Measurements from ENCODE around the gene HNRNPDL.
"Not testable (repeated sequence)": the region's sequence is repeated elsewhere in the genome, so short reads cannot be mapped to it uniquely, and the experiment has no call there.

The HNRNPDL gene

DNA sequence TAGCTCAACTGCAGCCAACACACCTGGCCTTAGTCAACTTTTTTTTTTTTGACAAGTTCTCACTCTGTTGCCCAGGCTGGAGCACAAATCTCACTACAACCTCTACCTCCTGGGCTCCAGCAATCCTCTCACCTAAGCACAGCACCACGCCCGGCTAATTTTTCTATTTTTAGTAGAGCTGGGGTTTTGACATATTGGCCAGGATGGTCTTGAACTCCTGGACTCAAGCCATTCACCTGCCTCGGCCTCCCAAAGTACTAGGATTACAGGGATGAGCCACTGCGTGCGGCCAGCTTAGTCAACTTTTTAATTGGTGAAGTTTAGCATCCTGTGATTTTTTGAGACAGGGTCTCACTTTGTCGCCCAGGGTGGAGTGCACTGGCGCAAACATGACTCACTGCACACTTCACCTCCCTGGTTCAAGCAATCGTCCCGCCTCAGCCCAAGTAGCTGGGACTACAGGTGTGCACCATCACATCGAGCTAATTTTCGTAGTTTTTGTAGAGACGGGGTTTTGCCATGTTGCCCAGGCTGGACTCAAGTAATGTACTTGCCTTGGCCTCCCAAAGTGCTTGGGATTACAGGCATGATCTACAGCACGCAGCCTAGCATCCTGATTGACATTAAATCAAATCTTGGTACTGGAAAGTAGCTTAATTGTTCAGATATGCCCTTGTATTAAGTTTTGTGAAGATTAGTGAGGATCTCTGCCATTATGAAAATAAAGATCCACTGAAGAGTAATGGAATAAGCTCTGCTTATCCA, 8.3 kb downstream of the HNRNPDL start:
- Histone ChIP-seq H3K27me3 (ENCODE audit: control insufficient read depth in 1 of 2, insufficient read depth in 2 of 2, low read length in 2 of 2) (no peaks in the 10 kb centered on the region), H3K27ac (ENCODE audit: low read length) (no peak overlapping the region), H3K36me3 (ENCODE audit: control insufficient read depth in 2 of 2, insufficient read depth in 2 of 2, low read length in 2 of 2) (peaks cover 10 to 29% of the 10 kb centered on the region in 2 donors), H3K9ac (ENCODE audit: low read length in 2 of 2) (no peak overlapping the region), H3K9me3 (ENCODE audit: control insufficient read depth in 2 of 2, low read length in 2 of 2) (no peaks in the 10 kb centered on the region), H3K4me1 (ENCODE audit: control insufficient read depth, insufficient read depth, low read length) (peaks cover 2% of the 10 kb centered on the region), H3K4me3 (ENCODE audit: low read length in 2 of 2) (no peak overlapping the region)

GRCh38 chr4:82419451-82419850, 10.8 kb downstream of the HNRNPDL start:
- Histone ChIP-seq H3K27ac (ENCODE audit: low read length) (no peak overlapping the region), H3K27me3 (ENCODE audit: control insufficient read depth in 1 of 2, insufficient read depth in 2 of 2, low read length in 2 of 2) (no peaks in the 10 kb centered on the region), H3K4me3 (ENCODE audit: low read length in 2 of 2) (no peak overlapping the region), H3K36me3 (ENCODE audit: control insufficient read depth in 2 of 2, insufficient read depth in 2 of 2, low read length in 2 of 2) (peaks cover 3 to 12% of the 10 kb centered on the region in 2 donors), H3K4me1 (ENCODE audit: control insufficient read depth, insufficient read depth, low read length) (no peaks in the 10 kb centered on the region), H3K9me3 (ENCODE audit: control insufficient read depth in 2 of 2, low read length in 2 of 2) (no peaks in the 10 kb centered on the region), H3K9ac (ENCODE audit: low read length in 2 of 2) (no peak overlapping the region)

DNA sequence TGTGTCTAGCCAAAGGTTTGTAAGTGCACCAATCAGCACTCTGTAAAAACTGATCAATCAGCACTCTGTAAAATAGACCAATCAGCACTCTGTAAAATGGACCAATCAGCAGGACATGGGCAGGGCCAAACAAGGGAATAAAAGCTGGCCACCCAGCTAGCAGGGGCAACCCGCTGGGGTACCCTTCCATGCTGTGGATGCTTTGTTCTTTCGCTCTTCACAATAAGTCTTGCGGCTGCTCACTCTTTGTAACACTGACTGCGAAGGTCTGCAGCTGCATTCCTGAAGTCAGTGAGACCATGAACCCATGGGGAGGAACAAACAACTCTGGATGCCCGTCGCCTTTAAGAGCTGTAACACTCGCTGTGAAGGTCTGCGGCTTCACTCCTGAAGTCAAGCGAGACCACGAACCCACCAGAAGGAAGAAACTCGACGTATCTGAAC, 14.3 kb downstream of the HNRNPDL start:
- no peaks in the 10 kb centered on the region for H3K27me3 ChIP-seq (ENCODE audit: control insufficient read depth in 1 of 2, insufficient read depth in 2 of 2, low read length in 2 of 2)
- no peaks in the 10 kb centered on the region for H3K4me1 ChIP-seq (ENCODE audit: control insufficient read depth, insufficient read depth, low read length)
- no peak overlapping the region for H3K27ac ChIP-seq (ENCODE audit: low read length)
- no peaks in the 10 kb centered on the region for H3K9me3 ChIP-seq (ENCODE audit: control insufficient read depth in 2 of 2, low read length in 2 of 2)
- H3K9ac ChIP-seq (ENCODE audit: low read length in 2 of 2) = no peak overlapping the region
- no peaks in the 10 kb centered on the region for H3K36me3 ChIP-seq (ENCODE audit: control insufficient read depth in 2 of 2, insufficient read depth in 2 of 2, low read length in 2 of 2)
- H3K4me3 ChIP-seq (ENCODE audit: low read length in 2 of 2) = no peak overlapping the region

DNA sequence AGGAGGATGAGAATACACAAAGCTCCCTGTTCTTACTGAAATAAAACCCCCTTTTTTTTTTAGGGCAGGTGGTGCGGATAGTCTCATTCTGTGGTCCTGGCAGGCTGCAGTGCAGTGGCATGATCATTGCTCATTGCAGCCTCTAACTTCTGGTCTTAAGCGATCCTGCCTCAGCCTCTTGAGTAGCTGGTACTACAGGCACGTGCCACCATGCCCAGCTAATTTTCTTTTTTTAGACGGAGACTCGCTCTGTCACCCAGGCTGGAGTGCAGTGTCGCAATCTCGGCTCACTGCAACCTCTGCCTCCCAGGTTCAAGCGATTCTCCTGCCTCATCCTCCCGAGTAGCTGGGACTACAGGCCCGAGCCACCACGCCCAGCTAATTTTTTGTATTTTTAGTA, 15.2 kb downstream of the HNRNPDL start:
- H3K27ac ChIP-seq (ENCODE audit: low read length); H3K27me3 ChIP-seq (ENCODE audit: control insufficient read depth in 1 of 2, insufficient read depth in 2 of 2, low read length in 2 of 2); H3K4me1 ChIP-seq (ENCODE audit: control insufficient read depth, insufficient read depth, low read length); H3K9ac ChIP-seq (ENCODE audit: low read length in 2 of 2); H3K36me3 ChIP-seq (ENCODE audit: control insufficient read depth in 2 of 2, insufficient read depth in 2 of 2, low read length in 2 of 2); H3K4me3 ChIP-seq (ENCODE audit: low read length in 2 of 2); H3K9me3 ChIP-seq (ENCODE audit: control insufficient read depth in 2 of 2, low read length in 2 of 2): not testable (repeated sequence)

- Histone ChIP-seq H3K4me3 (ENCODE audit: low read length in 2 of 2) (no peak overlapping the region), H3K9ac (ENCODE audit: low read length in 2 of 2) (no peak overlapping the region), H3K9me3 (ENCODE audit: control insufficient read depth in 2 of 2, low read length in 2 of 2) (no peaks in the 10 kb centered on the region), H3K36me3 (ENCODE audit: control insufficient read depth in 2 of 2, insufficient read depth in 2 of 2, low read length in 2 of 2) (no peaks in the 10 kb centered on the region), H3K4me1 (ENCODE audit: control insufficient read depth, insufficient read depth, low read length) (no peaks in the 10 kb centered on the region), H3K27me3 (ENCODE audit: control insufficient read depth in 1 of 2, insufficient read depth in 2 of 2, low read length in 2 of 2) (no peaks in the 10 kb centered on the region), H3K27ac (ENCODE audit: low read length) (no peak overlapping the region)
These were observed 26.5 kb downstream of the HNRNPDL start for GRCh38 chr4:82403725-82404124.

GRCh38 chr4:82402196-82402775, 28.0 kb downstream of the HNRNPDL start:
- Histone ChIP-seq H3K27me3 (ENCODE audit: control insufficient read depth in 1 of 2, insufficient read depth in 2 of 2, low read length in 2 of 2) (no peaks in the 10 kb centered on the region), H3K27ac (ENCODE audit: low read length) (no peak overlapping the region), H3K36me3 (ENCODE audit: control insufficient read depth in 2 of 2, insufficient read depth in 2 of 2, low read length in 2 of 2) (no peaks in the 10 kb centered on the region)

DNA sequence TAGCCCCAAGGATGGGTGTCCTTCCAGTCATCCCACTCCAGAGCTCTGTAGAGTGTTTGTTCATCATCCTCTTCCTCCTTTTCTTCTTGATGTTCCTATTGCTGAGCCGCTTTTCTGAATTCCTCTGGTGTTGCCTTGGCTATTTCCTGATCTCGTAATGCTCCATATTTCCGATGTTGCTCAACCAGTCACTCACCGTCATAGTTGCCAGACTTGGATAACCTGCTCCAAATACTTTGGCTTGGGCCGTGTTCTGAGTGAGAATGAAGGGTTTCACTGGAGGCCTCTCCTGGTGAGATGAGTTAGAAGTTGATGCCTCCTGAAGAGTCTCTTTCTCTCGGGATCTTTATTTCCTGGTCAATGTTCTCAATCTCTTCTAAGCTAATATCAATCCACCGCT, 28.7 kb downstream of the HNRNPDL start:
- H3K27ac ChIP-seq (ENCODE audit: low read length) = no peak overlapping the region
- H3K9ac ChIP-seq (ENCODE audit: low read length in 2 of 2) = no peak overlapping the region
- H3K9me3 ChIP-seq (ENCODE audit: control insufficient read depth in 2 of 2, low read length in 2 of 2) = no peaks in the 10 kb centered on the region
- H3K36me3 ChIP-seq (ENCODE audit: control insufficient read depth in 2 of 2, insufficient read depth in 2 of 2, low read length in 2 of 2) = no peaks in the 10 kb centered on the region
- H3K4me1 ChIP-seq (ENCODE audit: control insufficient read depth, insufficient read depth, low read length) = no peaks in the 10 kb centered on the region
- H3K4me3 ChIP-seq (ENCODE audit: low read length in 2 of 2) = no peak overlapping the region
- H3K27me3 ChIP-seq (ENCODE audit: control insufficient read depth in 1 of 2, insufficient read depth in 2 of 2, low read length in 2 of 2) = no peaks in the 10 kb centered on the region

More at GRCh38 chr4:82402196-82402775, 28.0 kb downstream of the HNRNPDL start:
- Histone ChIP-seq H3K4me1 (ENCODE audit: control insufficient read depth, insufficient read depth, low read length) (no peaks in the 10 kb centered on the region), H3K4me3 (ENCODE audit: low read length in 2 of 2) (no peak overlapping the region), H3K9me3 (ENCODE audit: control insufficient read depth in 2 of 2, low read length in 2 of 2) (no peaks in the 10 kb centered on the region), H3K9ac (ENCODE audit: low read length in 2 of 2) (no peak overlapping the region)

- no peaks in the 10 kb centered on the region for H3K36me3 ChIP-seq (ENCODE audit: control insufficient read depth in 2 of 2, insufficient read depth in 2 of 2, low read length in 2 of 2)
- no peak overlapping the region for H3K9ac ChIP-seq (ENCODE audit: low read length in 2 of 2)
- H3K4me1 ChIP-seq (ENCODE audit: control insufficient read depth, insufficient read depth, low read length) = no peaks in the 10 kb centered on the region
- no peaks in the 10 kb centered on the region for H3K9me3 ChIP-seq (ENCODE audit: control insufficient read depth in 2 of 2, low read length in 2 of 2)
- no peak overlapping the region for H3K27ac ChIP-seq (ENCODE audit: low read length)
- H3K27me3 ChIP-seq (ENCODE audit: control insufficient read depth in 1 of 2, insufficient read depth in 2 of 2, low read length in 2 of 2) = no peaks in the 10 kb centered on the region
- H3K4me3 ChIP-seq (ENCODE audit: low read length in 2 of 2) = no peak overlapping the region
These were observed 32.0 kb downstream of the HNRNPDL start for GRCh38 chr4:82398263-82398662.

- H3K27ac ChIP-seq (ENCODE audit: low read length) = no peak overlapping the region
- H3K4me3 ChIP-seq (ENCODE audit: low read length in 2 of 2) = no peak overlapping the region
- no peaks in the 10 kb centered on the region for H3K36me3 ChIP-seq (ENCODE audit: control insufficient read depth in 2 of 2, insufficient read depth in 2 of 2, low read length in 2 of 2)
- H3K4me1 ChIP-seq (ENCODE audit: control insufficient read depth, insufficient read depth, low read length) = no peaks in the 10 kb centered on the region
- no peaks in the 10 kb centered on the region for H3K9me3 ChIP-seq (ENCODE audit: control insufficient read depth in 2 of 2, low read length in 2 of 2)
- no peaks in the 10 kb centered on the region for H3K27me3 ChIP-seq (ENCODE audit: control insufficient read depth in 1 of 2, insufficient read depth in 2 of 2, low read length in 2 of 2)
- no peak overlapping the region for H3K9ac ChIP-seq (ENCODE audit: low read length in 2 of 2)
These were observed 32.7 kb downstream of the HNRNPDL start for GRCh38 chr4:82397527-82397926.

GRCh38 chr4:82394896-82395295, 35.4 kb downstream of the HNRNPDL start:
- no peak overlapping the region for H3K27ac ChIP-seq (ENCODE audit: low read length)
- no peak overlapping the region for H3K4me3 ChIP-seq (ENCODE audit: low read length in 2 of 2)
- no peak overlapping the region for H3K9ac ChIP-seq (ENCODE audit: low read length in 2 of 2)
- H3K36me3 ChIP-seq (ENCODE audit: control insufficient read depth in 2 of 2, insufficient read depth in 2 of 2, low read length in 2 of 2) = no peaks in the 10 kb centered on the region
- H3K27me3 ChIP-seq (ENCODE audit: control insufficient read depth in 1 of 2, insufficient read depth in 2 of 2, low read length in 2 of 2) = no peaks in the 10 kb centered on the region
- H3K4me1 ChIP-seq (ENCODE audit: control insufficient read depth, insufficient read depth, low read length) = no peaks in the 10 kb centered on the region
- no peaks in the 10 kb centered on the region for H3K9me3 ChIP-seq (ENCODE audit: control insufficient read depth in 2 of 2, low read length in 2 of 2)

- H3K4me3 ChIP-seq (ENCODE audit: low read length in 2 of 2); H3K27ac ChIP-seq (ENCODE audit: low read length); H3K36me3 ChIP-seq (ENCODE audit: control insufficient read depth in 2 of 2, insufficient read depth in 2 of 2, low read length in 2 of 2); H3K9ac ChIP-seq (ENCODE audit: low read length in 2 of 2); H3K9me3 ChIP-seq (ENCODE audit: control insufficient read depth in 2 of 2, low read length in 2 of 2); H3K27me3 ChIP-seq (ENCODE audit: control insufficient read depth in 1 of 2, insufficient read depth in 2 of 2, low read length in 2 of 2); H3K4me1 ChIP-seq (ENCODE audit: control insufficient read depth, insufficient read depth, low read length): not testable (repeated sequence)
These were observed 40.2 kb downstream of the HNRNPDL start for GRCh38 chr4:82390061-82390460.
